ENCODE data around the gene BOD1L1.

DNA sequence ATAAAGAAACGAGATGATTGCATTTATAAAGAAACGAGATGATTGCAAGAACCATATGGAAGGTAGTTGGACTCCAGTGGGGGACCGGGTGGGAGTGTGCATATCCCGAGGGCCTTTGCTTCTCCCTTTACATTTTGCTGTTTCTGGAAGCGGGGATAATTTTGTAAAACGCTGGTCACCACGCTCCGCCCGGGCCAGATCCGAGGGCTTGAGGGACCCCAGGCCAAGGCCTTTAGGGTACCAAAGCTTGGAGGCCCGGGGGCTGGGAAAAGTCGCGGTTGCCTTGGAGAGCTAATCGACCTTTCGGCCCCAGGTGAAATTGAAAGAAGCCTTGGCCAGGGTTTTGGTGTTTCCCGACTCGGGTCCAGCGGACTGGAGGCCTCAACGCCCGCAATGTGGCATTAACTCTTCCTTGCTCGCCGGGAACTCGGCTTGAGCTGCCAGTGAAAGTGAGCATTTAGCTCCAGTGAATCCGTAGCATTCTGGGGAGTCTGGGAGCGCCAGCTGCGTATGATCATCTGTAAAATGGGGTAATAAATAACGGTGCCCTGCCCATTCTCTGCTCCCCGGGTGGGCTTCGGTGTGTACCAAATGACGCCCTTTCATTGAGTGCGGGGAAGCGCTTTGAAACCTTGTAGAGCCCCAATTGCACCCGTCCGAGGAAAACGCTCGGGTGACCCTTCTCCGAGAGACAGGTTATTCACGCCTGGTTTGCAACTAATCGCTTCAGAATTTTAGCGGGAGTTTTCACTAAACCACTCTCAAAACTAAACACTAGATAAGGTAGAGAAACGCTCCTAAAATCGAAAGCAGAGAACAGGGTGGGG lies 87.7 kb downstream of the BOD1L1 start:
- no peak for TF ChIP-seq EZH2phosphoT487 (IDR thresholded peaks at IDR 0.05; ENCODE audit: insufficient read depth, low read depth)
- no peak for TF ChIP-seq EZH2 (IDR thresholded peaks at IDR 0.05; ENCODE audit: insufficient read depth, poor library complexity, severe bottlenecking)
